Right kidney (tissue), 1 donor: ENCODE measurements around the gene SMYD5.

Experiments used
- DNase-seq: peaks from one replicate; pipeline ENCODE4 v3.0.0-alpha.2; 2016

Gene SMYD5

DNA sequence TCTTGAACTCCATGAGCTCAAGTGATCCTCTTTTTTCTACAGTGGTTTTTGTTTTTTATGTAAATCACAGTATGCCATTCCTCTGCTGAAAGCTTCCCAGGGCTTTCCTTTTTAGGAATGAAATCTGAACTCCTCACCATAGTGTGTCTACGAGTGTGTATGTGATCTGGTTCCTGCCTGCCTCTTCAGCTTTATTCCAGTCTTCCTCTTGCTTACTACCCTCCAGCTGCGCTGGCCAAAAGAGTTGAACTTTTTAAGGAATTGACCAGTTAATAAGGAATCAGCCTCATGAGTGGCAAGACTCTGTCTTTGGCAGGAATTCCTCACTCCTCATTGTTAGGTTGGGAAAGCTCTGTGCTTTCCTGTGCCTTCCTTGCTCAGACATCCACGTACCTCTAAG is 24.1 kb downstream of the SMYD5 start:
- DNase-seq, result no peak

DNA sequence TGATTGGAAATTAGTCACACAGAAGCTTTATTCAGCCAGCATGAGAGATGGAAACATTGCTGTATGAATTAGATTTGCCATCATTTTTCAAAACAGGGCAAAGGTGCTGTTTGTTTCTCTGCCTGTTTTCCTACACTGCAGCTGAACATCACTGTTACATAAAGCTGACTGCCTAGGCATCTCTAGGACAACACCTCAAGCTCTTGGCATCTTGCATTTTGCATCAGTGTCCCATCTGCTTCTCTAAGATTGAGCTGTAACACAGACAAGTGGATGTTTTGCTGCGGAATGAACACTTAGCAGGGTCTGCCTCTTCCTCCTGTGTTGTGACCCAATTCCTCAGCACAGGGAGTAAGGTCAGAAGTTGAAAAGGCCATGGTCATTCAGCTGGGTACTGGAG is 24.9 kb downstream of the SMYD5 start:
- no peak for DNase-seq

DNA sequence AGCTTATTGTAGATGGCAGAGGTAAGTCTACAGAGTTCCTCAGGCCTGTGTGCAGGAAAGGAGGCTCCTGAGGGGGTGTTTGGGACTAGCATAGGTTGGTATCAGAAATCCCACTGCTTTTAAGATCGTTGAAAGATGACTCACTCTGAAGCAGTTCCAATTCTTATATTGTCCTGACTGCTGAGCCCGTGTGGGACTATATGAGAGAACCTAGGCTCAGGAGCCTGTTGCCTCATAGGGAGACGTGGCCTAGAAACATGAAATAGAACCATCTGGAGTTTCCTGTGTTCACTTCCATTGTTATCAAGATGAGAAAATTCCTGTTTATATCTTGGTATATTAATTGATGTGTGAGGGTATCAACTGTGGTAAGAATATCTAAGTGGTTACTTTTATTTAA is 25.7 kb downstream of the SMYD5 start:
- no peak for DNase-seq

DNA sequence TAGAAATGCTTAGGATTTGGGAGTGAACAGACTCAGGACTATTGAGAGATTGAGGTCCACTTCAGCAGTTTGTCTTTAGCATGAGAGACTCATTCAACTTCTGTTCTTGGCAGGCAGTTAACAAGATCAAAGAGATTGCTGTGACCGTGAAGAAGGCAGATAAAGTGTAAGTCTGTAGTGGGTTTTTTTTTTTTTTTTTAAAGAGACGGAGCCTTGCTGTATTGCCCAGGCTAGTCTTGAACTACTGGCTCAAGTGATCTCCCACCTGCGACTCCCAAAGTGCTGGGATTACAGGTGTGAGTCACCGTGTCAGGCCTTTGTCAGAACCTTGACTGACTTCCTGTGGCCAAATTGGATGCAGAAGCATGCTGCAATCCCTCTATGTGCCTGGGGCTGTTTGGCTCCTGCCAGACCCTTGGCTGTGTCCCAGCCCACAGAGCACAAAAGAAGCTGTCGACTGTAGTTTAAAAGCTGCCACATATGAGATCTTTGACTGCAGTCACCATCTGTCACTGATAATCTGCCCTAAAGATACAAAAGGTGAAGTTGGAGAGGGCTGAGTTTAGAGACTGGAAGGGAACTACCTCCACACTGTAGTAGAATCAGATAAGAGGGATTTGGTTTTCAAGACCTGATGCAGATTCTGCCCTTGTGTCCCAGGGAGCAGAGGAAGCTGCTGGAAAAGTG is 30.0 kb downstream of the SMYD5 start:
- DNase-seq, result no peak

DNA sequence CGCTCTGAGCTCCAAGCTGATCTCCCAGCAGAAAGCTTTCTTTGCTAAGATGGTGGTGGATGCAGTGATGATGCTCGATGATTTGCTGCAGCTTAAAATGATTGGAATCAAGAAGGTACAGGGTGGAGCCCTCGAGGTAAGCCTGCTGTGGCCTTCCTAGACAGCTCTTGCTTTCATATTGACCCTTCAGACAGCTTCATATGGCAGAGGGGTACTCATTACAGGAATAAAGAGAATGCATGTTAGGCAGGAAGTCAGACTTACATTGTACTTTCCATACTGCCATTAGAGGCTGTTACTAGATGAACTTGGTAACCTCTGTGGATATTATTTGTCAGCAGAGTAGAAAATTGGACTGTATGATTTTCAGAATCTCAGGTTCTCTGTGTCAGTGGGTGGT is 30.5 kb downstream of the SMYD5 start:
- DNase-seq, result no peak

DNA sequence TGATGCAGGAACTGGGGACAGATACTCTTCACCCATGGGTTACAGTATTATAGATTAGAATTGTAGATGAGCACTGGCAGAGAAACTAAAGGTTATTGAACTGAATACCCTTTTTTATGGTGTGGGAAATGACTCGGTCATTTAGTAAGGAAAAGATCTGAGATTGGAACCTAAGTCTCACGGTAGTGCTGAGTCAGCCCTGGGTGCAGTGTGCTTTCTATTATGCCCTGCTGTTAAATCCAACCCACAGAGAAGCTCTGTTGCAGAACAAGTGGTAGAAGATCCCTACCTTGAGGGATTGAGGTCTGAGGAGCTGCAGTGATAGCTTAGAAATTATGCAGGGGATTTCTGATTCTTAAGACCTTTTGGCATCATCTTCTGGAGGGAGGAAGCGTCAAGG is 32.8 kb downstream of the SMYD5 start:
- no peak for DNase-seq

DNA sequence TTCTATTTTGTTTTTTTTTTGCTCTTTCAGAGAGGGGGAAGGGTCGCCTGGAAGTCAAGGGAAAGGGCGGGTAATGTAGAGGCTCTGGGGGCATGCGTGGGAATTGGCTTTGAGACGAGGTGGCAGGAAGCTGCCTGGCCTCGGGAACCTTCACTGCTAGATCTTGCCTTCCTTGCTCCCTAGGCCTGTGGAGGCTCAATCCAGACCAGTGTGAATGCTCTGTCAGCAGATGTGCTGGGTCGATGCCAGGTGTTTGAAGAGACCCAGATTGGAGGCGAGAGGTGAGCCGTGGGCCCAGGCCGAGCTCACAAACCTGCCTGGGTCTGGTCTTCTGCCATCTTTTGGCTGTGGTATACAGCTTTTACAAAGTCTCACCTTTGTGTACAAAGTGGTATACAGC is 35.6 kb downstream of the SMYD5 start:
- DNase-seq, result no peak

DNA sequence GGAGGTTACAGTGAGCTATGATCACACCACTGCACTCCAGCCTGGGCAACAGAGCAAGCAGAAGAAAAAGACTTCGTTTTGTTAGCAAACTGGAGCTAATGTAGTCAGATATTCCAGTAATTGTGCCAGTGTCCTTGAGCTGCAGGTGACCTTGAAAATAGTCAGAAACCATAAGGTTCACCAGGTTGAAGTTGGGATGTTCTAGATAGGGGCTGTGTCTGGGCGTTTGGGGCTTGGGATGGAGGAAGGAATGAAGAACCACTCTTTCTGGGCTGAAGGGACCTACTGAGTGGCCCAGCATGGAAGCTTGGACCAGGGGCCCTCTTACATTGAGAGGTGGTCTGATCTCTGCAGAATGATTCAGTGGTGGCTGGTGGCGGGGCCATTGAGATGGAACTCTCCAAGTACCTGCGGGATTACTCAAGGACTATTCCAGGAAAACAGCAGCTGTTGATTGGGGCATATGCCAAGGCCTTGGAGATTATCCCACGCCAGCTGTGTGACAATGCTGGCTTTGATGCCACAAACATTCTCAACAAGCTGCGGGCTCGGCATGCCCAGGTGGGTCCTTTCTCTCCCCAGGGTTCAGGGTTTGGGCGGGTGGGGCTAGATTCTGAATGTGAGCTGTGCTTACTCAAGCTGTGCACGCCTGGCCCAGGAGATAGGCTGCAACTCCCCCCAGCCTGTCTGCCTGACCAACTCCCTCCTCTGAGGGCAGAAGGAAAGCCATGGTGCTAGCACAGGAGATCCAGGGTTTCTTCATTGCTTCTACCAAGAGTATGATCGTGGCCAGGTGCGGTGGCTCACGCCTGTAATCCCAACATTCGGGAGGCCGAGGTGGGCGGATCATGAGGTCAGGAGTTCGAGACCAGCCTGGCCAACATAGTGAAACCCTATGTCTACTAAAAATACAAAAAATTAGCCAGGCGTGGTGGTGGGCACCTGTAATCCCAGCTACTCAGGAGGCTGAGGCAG is 37.1 kb downstream of the SMYD5 start:
- DNase-seq, result no peak

DNA sequence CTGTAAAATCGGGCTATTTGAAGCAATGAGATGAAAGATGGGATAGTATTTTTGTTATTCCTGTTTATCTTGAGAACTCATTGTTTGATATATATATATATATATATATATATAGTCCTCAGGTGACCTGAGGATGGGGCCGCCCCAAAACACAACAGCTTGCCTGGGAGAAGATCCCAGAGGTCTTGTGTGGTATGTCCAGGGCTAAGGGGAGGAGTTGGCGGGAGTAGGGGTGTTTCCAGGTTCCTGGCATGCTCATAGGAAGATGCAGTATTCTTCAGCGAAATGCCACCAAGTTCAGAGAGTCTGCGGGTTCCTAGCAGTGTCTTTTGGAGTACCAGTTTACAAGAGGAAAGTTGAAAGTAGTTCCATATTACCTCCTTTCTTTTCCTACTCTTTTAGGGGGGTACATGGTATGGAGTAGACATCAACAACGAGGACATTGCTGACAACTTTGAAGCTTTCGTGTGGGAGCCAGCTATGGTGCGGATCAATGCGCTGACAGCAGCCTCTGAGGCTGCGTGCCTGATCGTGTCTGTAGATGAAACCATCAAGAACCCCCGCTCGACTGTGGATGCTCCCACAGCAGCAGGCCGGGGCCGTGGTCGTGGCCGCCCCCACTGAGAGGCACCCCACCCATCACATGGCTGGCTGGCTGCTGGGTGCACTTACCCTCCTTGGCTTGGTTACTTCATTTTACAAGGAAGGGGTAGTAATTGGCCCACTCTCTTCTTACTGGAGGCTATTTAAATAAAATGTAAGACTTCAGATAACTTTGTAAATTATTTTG is 38.4 kb downstream of the SMYD5 start:
- DNase-seq, result no peak

DNA sequence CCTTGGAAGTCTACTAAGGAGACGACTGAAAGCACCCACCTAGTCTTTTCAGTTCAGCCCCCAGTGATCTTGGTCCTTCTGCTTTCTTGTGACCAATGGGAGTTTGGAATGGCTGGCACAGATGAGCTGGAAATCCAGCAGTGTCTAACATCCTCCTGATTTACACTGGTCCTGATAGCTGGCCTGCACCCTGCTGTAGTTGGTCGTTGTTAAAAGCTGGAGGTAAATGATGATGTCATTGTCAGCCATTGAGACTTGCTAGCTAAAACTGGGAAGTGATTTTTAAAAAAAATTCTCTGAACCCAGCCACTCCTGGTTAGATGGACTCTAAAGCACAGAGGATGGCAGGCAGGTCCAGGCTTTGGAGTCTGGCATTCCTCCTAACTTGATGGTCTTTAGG is 39.4 kb downstream of the SMYD5 start:
- DNase-seq, result no peak

DNA sequence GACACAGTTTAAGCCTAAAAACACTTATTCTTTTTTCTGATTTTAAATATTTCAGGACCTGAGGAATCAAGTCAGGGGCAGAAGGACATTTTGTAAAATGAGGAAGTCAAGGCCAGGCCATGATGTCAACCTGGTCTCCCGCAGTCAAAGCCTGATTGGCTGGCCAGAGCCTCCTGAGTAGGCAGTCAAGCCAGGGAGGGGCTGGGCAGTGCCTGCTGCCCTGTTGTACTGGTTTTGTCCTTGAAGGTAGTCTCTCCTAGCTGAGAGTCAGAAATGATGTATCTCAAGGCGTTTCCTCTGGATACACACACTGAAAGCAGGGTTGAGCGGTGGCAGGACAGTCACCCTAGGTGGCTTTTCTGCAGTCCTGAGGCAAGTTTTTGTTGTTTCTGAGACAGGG is 39.9 kb downstream of the SMYD5 start:
- DNase-seq, result no peak

DNA sequence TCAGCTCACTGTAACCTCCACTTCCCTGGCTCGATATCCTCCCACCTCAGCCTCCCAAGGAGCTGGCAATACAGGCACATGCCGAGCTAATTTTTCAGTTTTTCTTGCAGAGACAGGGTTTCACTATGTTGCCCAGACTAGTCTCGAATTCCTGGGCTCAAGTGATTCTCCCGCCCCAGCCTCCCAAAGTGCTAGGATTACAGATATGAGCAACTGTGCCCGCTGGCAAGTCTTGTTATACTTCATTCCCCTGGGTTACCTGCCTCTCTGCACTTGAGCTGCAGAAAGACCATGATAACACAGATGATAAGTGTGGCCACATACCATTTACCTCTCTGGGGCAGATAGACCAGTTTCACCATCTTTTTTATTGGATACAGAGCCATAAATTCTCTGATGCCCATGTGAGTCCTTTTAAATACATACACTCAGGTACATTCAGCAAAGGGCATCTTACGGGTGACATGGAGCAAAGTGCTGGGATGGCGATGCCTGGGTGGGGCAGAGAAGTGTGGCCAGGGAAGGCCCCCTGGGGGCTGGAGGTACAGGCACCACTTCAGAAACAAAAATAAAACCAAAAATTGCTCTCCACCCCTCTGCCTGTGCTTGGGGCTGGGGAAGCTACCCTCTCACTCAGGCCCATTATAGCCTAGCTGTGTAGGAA is 40.4 kb downstream of the SMYD5 start:
- no peak for DNase-seq

DNA sequence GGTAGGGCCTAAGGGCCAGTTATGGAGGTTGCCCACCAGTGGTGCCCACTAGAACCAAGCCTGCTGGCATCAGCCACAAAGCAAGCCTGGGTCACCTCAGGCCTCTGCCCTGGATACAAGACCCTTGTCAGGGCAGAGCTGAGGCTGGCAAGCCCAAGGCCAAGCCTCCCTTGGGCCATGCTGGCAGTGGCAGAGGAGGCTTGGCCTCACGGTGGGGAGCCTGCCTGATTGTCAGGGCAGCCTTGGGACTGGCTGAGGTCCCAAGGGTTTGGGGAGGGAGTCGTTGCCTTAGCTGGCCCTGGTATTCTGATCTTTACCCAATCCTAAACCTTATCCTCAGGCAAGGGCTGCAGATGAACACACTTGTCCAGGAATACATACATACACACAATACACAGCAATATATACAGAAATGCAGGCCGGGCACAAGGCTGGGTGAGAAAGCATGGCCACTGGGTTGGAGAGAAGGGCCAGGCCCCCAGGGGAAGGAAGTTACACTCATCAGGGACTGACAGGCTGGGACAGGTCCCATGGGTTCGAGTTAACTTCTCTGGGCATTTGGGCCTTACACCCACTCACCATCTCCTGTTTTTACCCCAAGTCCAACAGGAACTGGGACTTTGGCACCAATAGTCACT is 41.1 kb downstream of the SMYD5 start:
- no peak for DNase-seq

DNA sequence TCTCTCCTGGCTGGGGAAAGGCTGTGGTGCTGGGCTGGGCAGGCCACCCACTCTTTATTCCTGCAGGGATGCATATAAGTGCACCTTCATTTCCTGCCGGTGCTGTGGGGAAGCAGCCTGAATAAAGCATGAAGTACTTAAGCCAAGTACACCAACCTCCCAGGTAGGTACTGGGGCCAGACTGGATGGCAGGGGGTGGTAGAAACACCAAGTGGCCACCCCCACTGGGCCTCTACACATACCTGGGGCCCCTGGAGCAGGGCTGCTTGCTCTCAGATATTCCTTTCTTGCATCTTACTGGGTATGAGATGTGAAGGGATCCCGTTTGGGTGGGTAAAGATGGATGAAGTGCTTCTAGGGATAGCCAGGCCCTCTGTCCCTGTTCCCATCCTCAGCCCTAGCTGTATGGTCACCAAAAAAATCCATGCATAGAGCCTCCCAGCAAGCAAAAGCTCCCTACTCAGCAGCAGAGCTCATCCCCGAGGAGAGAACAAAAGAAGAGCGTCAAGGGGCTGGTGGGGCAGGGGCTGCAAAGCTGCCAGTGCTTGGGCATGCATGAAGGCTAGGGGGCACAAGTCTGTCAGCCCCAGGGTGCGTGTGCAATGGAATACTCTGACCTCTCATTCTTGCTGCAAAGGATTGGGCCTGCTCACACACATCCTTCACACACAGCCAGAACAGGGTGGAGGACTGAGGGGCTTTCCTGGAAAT is 42.0 kb downstream of the SMYD5 start:
- no peak for DNase-seq

DNA sequence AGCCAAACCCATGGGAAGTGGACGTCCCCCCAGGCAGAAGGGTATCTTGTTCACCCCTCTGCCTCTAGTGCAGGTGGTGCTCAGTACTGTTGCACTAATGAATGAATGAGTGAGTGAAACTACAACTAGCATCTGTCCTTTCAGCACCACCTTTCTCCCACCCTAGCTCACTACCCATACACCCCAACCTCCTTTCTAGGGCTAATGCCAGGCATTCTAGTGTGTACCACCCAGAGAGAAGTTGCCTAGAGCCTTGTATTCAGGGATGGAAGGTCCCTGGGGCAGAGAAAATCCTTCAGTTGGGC is 42.5 kb downstream of the SMYD5 start:
- DNase-seq, result no peak

DNA sequence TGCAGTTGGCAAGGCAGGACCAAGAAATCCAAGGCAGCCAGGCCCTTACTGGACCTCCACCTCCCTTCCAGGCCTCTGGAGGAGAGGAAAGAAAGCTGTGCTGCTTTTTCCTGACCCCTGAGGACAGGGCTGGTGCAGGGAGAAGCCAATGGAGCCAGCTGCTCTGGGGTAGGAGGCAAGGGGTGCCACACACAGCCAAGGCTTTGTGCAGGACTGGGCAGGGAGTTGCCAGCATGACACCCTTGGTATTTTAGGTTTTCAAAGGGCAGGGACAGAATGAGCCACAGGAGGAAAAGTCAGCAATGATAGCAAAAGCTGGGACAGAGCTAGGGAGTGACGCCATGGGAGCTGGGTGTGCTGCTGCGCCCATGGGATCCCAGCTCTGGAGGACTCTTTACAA is 43.0 kb downstream of the SMYD5 start:
- no peak for DNase-seq

DNA sequence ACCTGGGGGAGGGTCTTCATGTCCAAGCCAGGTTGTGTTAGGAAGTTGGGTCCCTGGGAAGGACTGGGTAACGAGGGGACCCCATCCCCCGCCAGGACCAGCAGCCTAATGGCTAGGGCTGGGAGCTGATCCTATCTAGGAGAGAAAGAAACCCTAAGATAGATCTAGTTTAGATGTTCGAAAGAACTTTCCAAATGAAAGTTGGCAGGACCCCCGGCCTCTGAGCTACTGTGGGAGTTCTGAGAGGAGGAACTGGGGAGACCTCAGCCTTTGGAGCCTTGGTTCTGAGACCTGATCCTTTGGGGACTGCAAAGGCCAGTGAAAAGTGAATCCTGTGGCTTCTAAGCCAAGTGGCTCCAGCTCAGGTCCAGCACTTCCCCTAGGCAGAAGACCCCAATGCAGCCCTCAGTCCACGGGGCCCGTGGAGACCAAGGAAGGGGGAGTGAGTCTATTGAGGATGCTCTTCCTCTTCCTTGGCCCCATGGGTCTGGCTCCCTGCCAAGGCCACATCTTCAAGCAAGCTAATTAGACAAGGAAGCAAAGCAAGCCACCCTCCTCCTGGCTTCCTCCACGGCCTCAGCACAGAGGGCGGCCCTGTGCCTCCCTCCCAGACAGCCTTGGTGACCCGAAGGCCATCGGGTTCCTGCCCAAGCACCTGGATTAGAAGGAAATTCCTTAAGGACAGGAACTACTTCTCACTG is 43.5 kb downstream of the SMYD5 start:
- DNase-seq, result no peak

DNA sequence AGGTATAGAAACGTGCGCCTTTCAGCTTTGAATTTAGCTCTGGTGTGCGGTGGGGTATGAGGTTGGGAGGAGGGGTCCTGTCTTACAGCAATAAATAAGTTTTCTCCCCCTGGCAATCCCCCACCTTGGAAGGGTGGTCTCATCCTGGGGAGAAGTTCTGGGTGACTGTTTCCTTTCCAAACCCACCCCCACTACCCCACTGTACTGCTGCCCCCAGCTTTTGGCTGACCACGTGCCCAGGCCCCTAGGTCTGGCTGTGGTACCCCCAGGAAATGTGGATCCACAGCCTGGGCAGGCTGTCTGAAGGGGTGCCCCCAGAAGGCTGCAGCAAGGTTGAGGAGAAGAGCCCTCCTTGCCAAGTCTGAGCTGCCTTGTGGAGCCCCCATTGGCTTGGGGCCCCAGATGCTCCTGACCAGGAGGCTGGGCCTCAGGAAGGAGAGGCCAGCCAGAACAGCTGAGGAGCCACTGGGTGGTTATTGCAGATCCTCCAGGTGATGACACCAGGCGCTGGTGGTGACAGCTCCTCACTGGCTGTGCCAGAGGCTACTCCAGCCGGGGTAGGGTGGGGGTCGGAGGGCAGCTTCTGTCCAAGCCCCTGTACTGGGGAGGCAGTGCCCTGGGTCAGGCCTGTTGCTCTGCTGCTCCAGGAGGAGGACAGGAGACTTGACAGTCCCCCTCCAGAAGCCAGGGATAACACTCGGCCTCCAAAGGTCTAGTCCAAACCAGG is 44.3 kb downstream of the SMYD5 start:
- DNase-seq, result no peak

DNA sequence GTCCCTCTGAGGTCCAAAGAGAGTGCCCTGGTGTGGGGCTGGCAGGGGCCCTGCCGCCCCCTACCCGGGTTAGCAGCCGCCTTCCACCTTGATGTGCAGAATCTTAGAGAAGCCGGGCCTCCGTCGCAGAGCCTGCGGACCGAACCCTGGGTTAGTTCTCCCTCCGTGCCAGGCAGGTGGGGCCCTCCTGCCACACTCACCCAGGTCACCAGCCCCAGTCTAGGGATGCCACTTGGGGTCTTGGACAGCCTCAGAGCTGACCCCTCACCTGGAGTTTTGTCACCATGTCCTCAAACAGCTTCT is 44.8 kb downstream of the SMYD5 start:
- DNase-seq, result no peak

DNA sequence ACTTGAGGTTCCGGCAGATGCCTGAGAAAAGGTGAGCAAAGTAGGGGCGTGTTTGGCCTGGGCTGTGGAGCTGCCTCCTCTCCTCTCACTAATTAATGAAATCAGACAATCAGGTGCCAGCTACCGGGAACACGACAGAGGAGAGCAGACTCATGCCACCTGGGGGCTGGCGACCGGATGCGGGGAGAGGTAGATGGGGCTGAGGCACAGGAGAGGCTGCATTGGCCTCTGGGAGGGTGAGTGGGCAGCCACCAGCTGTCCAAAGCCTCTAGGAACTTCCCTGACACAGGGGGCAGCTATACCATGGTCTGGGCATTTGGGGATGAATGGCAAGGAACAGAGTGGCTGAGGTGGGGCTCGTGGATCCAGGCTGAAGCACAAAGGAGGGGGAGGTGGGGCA is 45.2 kb downstream of the SMYD5 start:
- DNase-seq, result no peak
